ENCODE measurements around the gene EHD4.

DNA sequence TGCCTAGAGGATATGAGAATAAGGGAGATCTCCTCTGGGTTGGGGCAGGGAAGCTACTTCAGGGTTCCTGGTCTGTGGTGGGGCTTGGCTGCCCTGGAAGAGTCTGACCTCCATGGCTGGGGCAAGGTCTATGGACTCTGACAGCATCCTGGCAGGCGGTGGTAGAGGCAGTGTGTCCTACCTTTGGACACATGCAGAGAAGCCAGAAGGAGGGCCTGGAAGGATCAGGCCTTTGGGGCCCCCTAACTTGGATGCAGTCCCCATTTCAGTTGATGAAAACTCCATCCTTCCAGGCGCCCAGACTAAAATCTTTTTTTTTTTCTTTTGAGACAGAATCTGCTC is 88.9 kb downstream of the EHD4 start:
- no peak for TF ChIP-seq REST (IDR thresholded peaks at IDR 0.05; ENCODE audit: low read depth, low read length)
- no peak for TF ChIP-seq TAF1 (IDR thresholded peaks at IDR 0.05; ENCODE audit: borderline replicate concordance, low read depth, low read length)

All from SK-N-SH (cell line).